Measurements from ENCODE around the gene SEH1L.

Gene SEH1L

DNA sequence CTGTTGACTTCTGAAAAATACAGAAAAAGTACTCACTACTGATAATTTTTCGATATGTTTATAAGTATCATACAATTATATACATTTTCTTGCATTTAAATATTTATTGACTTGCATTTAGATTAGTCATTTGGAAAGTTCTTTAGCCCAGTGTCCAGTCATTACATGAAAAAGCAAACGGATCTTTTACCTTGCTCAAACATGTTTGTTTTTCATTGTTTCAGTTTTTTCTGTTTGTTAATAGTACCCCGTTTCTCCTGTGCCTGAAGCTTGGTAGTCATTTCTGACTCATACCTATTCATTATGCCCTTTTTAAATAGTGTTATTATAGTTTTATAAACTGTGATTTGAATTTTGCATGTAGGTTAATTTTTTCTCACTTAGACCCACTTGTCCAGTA is 71.5 kb downstream of the SEH1L start:
- H3K36me3 ChIP-seq (ENCODE audit: insufficient read depth, low read length), result peaks cover 97% of the 10 kb centered on the region
- H3K4me3 ChIP-seq (ENCODE audit: low read length), result no peak overlapping the region
- H3K9ac ChIP-seq (ENCODE audit: low read depth, low read length), result no peak overlapping the region
- H3K27ac ChIP-seq (ENCODE audit: low read depth, low read length), result no peak overlapping the region
- no peaks in the 10 kb centered on the region for H3K9me3 ChIP-seq (ENCODE audit: insufficient read depth, low read depth, low read length)
- no peaks in the 10 kb centered on the region for H3K4me1 ChIP-seq (ENCODE audit: insufficient read depth, low read length)
- H3K27me3 ChIP-seq (ENCODE audit: insufficient read depth, low read length), result no peaks in the 10 kb centered on the region
- 92% methylated on average over 1 of the region's 3 CpGs for WGBS

DNA sequence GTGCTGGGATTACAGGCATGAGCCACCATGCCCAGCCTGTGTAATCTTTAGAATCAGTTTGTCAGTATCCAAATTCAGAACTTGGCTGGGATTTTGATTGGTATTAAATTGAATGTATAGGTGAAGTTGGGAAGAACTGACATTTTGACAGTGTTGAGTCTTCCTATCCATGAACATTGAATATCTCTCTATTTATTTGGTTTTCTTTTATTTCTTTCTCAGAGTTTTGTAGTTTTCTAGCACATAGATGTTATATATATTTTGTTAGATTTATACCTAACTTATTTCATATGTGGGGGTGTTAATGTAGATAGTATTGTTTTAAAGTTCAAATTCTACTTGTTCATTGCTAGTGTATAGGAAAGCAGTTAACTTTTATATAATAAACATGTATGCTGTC is 74.8 kb downstream of the SEH1L start:
- Histone ChIP-seq H3K36me3 (ENCODE audit: insufficient read depth, low read length) (peaks cover 81% of the 10 kb centered on the region), H3K27me3 (ENCODE audit: insufficient read depth, low read length) (no peaks in the 10 kb centered on the region), H3K27ac (ENCODE audit: low read depth, low read length) (no peak overlapping the region), H3K4me3 (ENCODE audit: low read length) (no peak overlapping the region), H3K9me3 (ENCODE audit: insufficient read depth, low read depth, low read length) (no peaks in the 10 kb centered on the region), H3K4me1 (ENCODE audit: insufficient read depth, low read length) (no peaks in the 10 kb centered on the region), H3K9ac (ENCODE audit: low read depth, low read length) (no peak overlapping the region)

DNA sequence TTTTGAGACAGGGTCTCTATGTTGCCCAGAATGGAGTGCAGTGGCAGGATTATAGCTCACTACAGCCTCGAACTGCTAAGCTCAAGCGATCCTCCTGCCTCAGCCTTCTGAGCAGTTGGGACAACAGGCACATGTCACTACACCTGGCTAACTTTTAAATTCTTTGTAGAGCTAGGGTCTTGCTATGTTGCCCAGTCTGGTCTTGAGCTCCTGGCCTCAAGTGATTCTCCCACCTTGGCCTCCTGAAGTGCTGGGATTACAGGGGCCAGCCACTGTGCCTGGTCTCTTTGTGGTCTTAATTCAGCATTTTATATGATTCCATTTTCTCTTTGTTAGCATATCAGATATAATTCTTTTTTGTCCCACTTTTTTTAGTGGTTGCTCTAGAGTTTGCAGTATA is 77.4 kb downstream of the SEH1L start:
- H3K4me3 ChIP-seq (ENCODE audit: low read length), result no peak overlapping the region
- H3K27ac ChIP-seq (ENCODE audit: low read depth, low read length), result no peak overlapping the region
- 95% methylated on average over 2 of the region's 2 CpGs for WGBS
- H3K9me3 ChIP-seq (ENCODE audit: insufficient read depth, low read depth, low read length), result no peaks in the 10 kb centered on the region
- peaks cover 78% of the 10 kb centered on the region for H3K36me3 ChIP-seq (ENCODE audit: insufficient read depth, low read length)
- H3K9ac ChIP-seq (ENCODE audit: low read depth, low read length), result no peak overlapping the region
- no peaks in the 10 kb centered on the region for H3K4me1 ChIP-seq (ENCODE audit: insufficient read depth, low read length)
- H3K27me3 ChIP-seq (ENCODE audit: insufficient read depth, low read length), result no peaks in the 10 kb centered on the region

DNA sequence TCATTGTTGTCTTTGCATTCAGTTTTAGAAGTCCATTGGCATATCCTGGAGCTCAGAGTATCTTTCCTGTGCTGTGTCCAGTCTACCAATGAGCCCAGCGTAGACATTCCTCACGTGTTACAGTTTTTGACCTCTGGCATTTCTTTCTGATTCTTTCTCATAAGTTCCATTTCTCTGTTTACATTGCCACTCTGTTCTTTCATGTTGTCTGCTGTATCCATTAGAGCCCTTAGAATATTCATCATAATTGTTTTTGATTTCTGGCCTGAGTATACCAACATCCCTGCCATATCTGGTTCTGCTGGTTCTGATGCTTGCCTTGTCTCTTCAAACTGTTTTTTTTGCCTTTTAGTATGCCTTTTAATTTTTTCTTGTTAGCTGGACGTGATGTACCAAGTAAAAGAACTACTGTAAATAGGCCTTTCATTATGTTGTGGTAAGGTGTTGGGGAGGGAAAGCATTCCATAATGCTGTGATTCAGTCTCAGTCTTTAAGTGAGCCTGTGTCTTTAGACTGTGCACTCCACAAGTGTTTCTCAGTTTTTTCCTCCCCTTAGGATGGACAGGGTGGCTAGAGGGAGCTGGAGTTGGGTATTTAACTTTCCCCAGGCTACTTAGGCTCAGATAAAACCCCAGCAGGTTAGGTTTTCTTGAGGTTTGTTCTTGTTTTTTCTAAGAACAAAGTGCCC is 78.9 kb downstream of the SEH1L start:
- H3K27me3 ChIP-seq (ENCODE audit: insufficient read depth, low read length), result no peaks in the 10 kb centered on the region
- no peak overlapping the region for H3K27ac ChIP-seq (ENCODE audit: low read depth, low read length)
- WGBS, result 91% methylated on average over 3 of the region's 3 CpGs
- peaks cover 75% of the 10 kb centered on the region for H3K36me3 ChIP-seq (ENCODE audit: insufficient read depth, low read length)
- no peak overlapping the region for H3K9ac ChIP-seq (ENCODE audit: low read depth, low read length)
- no peaks in the 10 kb centered on the region for H3K9me3 ChIP-seq (ENCODE audit: insufficient read depth, low read depth, low read length)
- no peaks in the 10 kb centered on the region for H3K4me1 ChIP-seq (ENCODE audit: insufficient read depth, low read length)
- no peak overlapping the region for H3K4me3 ChIP-seq (ENCODE audit: low read length)

DNA sequence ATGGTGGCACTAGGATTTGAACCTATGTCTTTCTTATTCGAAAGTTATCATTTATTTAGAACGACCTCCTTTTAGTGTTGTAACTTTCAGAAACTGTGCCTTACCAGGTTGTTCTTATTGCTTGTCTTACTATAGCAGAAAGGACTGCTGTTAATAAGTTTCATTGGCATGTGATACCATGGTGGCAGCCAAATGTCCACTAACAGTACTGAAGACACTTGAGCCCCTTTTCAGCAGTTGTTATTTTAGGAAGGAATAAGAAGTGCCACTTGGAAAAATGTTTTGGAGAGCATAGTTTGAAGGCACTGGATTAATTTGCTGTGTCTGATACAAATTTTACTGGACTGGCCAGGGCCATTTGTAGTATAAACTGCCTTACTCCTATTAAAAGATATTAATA is 81.1 kb downstream of the SEH1L start:
- H3K9ac ChIP-seq (ENCODE audit: low read depth, low read length), result no peak overlapping the region
- H3K27me3 ChIP-seq (ENCODE audit: insufficient read depth, low read length), result no peaks in the 10 kb centered on the region
- H3K4me3 ChIP-seq (ENCODE audit: low read length), result no peak overlapping the region
- WGBS, result 99% methylated on average over 2 of the region's 2 CpGs
- no peaks in the 10 kb centered on the region for H3K9me3 ChIP-seq (ENCODE audit: insufficient read depth, low read depth, low read length)
- H3K36me3 ChIP-seq (ENCODE audit: insufficient read depth, low read length), result peaks cover 73% of the 10 kb centered on the region
- no peak overlapping the region for H3K27ac ChIP-seq (ENCODE audit: low read depth, low read length)
- H3K4me1 ChIP-seq (ENCODE audit: insufficient read depth, low read length), result no peaks in the 10 kb centered on the region

DNA sequence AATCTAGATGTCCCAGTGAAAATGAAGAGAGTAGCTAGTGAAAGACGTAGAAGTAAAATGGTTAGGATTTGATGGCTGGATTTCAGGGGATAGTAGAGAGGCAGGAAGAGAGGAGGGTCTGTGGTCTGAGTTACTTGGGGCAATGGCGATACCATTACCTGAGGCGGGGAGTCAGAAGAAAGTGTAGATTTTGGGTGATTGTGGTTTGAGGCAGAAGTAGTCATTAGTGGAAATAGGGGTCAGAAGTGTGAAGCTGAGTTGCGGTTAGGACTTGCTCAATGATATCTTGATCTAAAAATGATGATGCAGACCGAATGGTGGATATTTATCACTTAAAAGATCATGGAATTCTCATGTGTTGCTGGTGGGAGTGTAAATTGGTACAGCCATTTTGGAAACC is 84.4 kb downstream of the SEH1L start:
- Histone ChIP-seq H3K9me3 (ENCODE audit: insufficient read depth, low read depth, low read length) (no peaks in the 10 kb centered on the region), H3K9ac (ENCODE audit: low read depth, low read length) (no peak overlapping the region), H3K36me3 (ENCODE audit: insufficient read depth, low read length) (peaks cover 68% of the 10 kb centered on the region), H3K27ac (ENCODE audit: low read depth, low read length) (no peak overlapping the region), H3K4me3 (ENCODE audit: low read length) (no peak overlapping the region), H3K4me1 (ENCODE audit: insufficient read depth, low read length) (no peaks in the 10 kb centered on the region), H3K27me3 (ENCODE audit: insufficient read depth, low read length) (no peaks in the 10 kb centered on the region)
- WGBS, result 94% methylated on average over 5 of the region's 5 CpGs

DNA sequence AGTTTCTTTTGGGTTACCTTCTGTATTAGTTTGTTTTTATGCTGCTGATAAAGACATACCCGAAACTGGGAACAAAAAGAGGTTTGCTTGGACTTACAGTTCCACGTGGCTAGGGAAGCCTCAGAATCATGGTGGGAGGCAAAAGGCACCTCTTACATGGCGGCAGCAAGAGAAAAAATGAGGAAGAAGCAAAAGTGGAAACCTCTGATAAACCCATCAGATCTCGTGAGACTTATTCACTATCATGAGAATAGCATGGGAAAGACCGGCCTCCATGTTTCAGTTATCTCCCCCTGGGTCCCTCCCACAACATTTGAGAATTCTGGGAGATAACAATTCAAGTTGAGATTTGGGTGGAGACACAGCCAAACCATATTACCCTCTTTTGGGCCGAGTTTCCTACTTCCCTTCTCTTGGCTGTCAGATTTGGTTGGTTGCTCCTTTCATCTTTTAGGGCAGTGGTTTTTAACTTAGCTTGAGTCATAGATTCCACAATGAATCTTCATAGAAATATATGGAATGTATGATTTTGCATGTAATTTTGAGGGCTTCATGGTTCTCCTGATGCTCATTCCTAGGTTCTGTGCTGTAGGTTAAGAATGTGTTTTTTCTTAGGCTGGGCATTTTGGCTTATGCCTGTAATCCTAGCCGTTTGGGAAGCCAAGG is 87.6 kb downstream of the SEH1L start:
- Histone ChIP-seq H3K9me3 (ENCODE audit: insufficient read depth, low read depth, low read length) (no peaks in the 10 kb centered on the region), H3K27me3 (ENCODE audit: insufficient read depth, low read length) (no peaks in the 10 kb centered on the region), H3K4me3 (ENCODE audit: low read length) (no peak overlapping the region), H3K9ac (ENCODE audit: low read depth, low read length) (no peak overlapping the region), H3K36me3 (ENCODE audit: insufficient read depth, low read length) (peaks cover 53% of the 10 kb centered on the region), H3K4me1 (ENCODE audit: insufficient read depth, low read length) (no peaks in the 10 kb centered on the region), H3K27ac (ENCODE audit: low read depth, low read length) (no peak overlapping the region)
- WGBS, result 96% methylated on average over 6 of the region's 7 CpGs

DNA sequence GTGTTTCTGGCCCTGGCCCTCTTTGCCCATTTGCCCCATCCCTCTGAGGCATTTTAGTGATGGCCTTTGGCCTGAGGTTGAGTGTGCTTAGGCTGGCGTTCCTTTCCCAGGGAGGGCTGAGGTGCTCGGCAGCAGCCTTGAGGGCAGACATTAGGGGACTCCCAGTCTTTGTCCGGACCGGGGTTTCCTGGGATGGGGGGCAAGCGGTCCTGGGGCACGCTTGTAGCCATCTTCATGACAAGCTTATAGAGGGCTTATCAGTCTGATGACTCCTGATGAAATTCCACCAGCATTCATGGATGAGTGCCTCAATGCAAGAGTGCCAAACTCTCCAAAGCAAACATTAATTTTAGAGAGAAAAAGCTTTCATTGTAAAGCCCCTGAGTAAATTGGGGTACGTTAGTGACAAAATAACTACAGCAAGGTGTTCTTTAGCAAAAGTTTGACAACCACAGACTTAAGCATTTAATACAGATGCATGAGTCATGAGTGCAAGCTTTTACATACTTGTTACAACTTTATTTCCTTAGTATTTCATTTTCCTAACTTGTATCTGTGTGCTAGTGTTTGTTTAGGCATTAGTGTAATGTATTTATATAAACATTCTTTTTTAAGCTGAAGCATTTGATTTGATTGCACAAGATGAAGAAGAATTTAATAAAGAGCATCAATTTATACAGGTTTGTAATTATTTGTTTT is 89.0 kb downstream of the SEH1L start:
- Histone ChIP-seq H3K4me1 (ENCODE audit: insufficient read depth, low read length) (no peaks in the 10 kb centered on the region), H3K4me3 (ENCODE audit: low read length) (no peak overlapping the region), H3K36me3 (ENCODE audit: insufficient read depth, low read length) (peaks cover 48% of the 10 kb centered on the region), H3K9ac (ENCODE audit: low read depth, low read length) (no peak overlapping the region), H3K9me3 (ENCODE audit: insufficient read depth, low read depth, low read length) (no peaks in the 10 kb centered on the region), H3K27me3 (ENCODE audit: insufficient read depth, low read length) (no peaks in the 10 kb centered on the region), H3K27ac (ENCODE audit: low read depth, low read length) (no peak overlapping the region)
- WGBS, result 96% methylated on average over 7 of the region's 7 CpGs

All from HUES64 (cell line).